H1 (cell line): ENCODE measurements around the gene CIAO2B. TPM values are rescaled to one million over a fixed set of nuclear protein-coding genes. Genes with fewer than 3 reads are reported as not detected.

Source experiments
- HDAC6 ChIP-seq: IDR thresholded peaks from one replicate; pipeline ENCODE4 v1.7.1; 2012; ENCODE audit warnings: low read depth, mild to moderate bottlenecking, inconsistent platforms, low read length, moderate library complexity
- RBBP5 ChIP-seq: IDR thresholded peaks from 2 replicates; pipeline ENCODE4 v1.7.1; 2012; ENCODE audit warnings: low read depth, mild to moderate bottlenecking, inconsistent platforms, low read length, moderate library complexity, borderline replicate concordance
- RNF2 ChIP-seq: fragments of 200-900, 300-1000 bp; sonication (generic); IDR thresholded peaks from 2 replicates; pipeline ENCODE4 v1.7.1; 2016; ENCODE audit warnings: borderline replicate concordance, low read depth, mild to moderate bottlenecking, antibody characterized with exemption, low read length; ENCODE audit not compliant: poor library complexity, severe bottlenecking; ENCODE audit errors: missing control alignments
- SIN3A ChIP-seq, 2 experiments: IDR thresholded peaks in 1 of 2; conservative IDR thresholded peaks in 1 of 2; 2 replicates each; pipeline ENCODE4 v1.6.1; 2011 to 2012; ENCODE audit warnings: low read length in 2 of 2, improper control_type of control experiment in 1 of 2, low read depth in 1 of 2, mild to moderate bottlenecking in 1 of 2
- TAF7 ChIP-seq: optimal IDR thresholded peaks from 2 replicates; pipeline ENCODE3; 2011; ENCODE audit warnings: low read depth, mild to moderate bottlenecking, inconsistent platforms, low read length, moderate library complexity, borderline replicate concordance
- polyA plus RNA-seq, 7 experiments: library from polyadenylated mRNA; depleted of rRNA in 3 of 7; stranded (reverse) in 5 of 7; unstranded in 2 of 7; fragments of >200 nt in 5 of 7; fragments of 200-250 nt in 2 of 7; gene quantifications; 1 replicate in 5 of 7; 2 replicates in 1 of 7; 4 replicates in 1 of 7; pipeline versions ENCODE4 v1.2.1 to v1.2.3, GENCODE V29; 2011 to 2013; ENCODE audit warnings: missing spikeins in 2 of 7, mixed read lengths in 2 of 7
- total RNA-seq: library from RNA; stranded (reverse); fragmentation: NEBNext Ultra II Directional; extraction: Animal tissue kit (Norgen Biotek cat#: 25700); gene quantifications from 2 replicates; pipeline ENCODE4 v1.2.1, GENCODE V29; 2021
- TF ChIP-seq, protein P1 (sequence below): fragments of 300-600 bp; sonication (generic); IDR thresholded peaks from 2 replicates; pipeline ENCODE4 v1.7.1; 2012; ENCODE audit warnings: low read length, moderate library complexity, mild to moderate bottlenecking, inconsistent platforms; ENCODE audit not compliant: insufficient replicate concordance

CIAO2B gene
- total and polyA plus RNA-seq, 2 of the 8 experiments (the other 6 are each of a cell fraction or from before 2014, with no cell fraction given): 65.6 to 248 TPM

- no peak for TF ChIP-seq HDAC6
- no peak for TF ChIP-seq RBBP5
- TF ChIP-seq, protein P1, sequence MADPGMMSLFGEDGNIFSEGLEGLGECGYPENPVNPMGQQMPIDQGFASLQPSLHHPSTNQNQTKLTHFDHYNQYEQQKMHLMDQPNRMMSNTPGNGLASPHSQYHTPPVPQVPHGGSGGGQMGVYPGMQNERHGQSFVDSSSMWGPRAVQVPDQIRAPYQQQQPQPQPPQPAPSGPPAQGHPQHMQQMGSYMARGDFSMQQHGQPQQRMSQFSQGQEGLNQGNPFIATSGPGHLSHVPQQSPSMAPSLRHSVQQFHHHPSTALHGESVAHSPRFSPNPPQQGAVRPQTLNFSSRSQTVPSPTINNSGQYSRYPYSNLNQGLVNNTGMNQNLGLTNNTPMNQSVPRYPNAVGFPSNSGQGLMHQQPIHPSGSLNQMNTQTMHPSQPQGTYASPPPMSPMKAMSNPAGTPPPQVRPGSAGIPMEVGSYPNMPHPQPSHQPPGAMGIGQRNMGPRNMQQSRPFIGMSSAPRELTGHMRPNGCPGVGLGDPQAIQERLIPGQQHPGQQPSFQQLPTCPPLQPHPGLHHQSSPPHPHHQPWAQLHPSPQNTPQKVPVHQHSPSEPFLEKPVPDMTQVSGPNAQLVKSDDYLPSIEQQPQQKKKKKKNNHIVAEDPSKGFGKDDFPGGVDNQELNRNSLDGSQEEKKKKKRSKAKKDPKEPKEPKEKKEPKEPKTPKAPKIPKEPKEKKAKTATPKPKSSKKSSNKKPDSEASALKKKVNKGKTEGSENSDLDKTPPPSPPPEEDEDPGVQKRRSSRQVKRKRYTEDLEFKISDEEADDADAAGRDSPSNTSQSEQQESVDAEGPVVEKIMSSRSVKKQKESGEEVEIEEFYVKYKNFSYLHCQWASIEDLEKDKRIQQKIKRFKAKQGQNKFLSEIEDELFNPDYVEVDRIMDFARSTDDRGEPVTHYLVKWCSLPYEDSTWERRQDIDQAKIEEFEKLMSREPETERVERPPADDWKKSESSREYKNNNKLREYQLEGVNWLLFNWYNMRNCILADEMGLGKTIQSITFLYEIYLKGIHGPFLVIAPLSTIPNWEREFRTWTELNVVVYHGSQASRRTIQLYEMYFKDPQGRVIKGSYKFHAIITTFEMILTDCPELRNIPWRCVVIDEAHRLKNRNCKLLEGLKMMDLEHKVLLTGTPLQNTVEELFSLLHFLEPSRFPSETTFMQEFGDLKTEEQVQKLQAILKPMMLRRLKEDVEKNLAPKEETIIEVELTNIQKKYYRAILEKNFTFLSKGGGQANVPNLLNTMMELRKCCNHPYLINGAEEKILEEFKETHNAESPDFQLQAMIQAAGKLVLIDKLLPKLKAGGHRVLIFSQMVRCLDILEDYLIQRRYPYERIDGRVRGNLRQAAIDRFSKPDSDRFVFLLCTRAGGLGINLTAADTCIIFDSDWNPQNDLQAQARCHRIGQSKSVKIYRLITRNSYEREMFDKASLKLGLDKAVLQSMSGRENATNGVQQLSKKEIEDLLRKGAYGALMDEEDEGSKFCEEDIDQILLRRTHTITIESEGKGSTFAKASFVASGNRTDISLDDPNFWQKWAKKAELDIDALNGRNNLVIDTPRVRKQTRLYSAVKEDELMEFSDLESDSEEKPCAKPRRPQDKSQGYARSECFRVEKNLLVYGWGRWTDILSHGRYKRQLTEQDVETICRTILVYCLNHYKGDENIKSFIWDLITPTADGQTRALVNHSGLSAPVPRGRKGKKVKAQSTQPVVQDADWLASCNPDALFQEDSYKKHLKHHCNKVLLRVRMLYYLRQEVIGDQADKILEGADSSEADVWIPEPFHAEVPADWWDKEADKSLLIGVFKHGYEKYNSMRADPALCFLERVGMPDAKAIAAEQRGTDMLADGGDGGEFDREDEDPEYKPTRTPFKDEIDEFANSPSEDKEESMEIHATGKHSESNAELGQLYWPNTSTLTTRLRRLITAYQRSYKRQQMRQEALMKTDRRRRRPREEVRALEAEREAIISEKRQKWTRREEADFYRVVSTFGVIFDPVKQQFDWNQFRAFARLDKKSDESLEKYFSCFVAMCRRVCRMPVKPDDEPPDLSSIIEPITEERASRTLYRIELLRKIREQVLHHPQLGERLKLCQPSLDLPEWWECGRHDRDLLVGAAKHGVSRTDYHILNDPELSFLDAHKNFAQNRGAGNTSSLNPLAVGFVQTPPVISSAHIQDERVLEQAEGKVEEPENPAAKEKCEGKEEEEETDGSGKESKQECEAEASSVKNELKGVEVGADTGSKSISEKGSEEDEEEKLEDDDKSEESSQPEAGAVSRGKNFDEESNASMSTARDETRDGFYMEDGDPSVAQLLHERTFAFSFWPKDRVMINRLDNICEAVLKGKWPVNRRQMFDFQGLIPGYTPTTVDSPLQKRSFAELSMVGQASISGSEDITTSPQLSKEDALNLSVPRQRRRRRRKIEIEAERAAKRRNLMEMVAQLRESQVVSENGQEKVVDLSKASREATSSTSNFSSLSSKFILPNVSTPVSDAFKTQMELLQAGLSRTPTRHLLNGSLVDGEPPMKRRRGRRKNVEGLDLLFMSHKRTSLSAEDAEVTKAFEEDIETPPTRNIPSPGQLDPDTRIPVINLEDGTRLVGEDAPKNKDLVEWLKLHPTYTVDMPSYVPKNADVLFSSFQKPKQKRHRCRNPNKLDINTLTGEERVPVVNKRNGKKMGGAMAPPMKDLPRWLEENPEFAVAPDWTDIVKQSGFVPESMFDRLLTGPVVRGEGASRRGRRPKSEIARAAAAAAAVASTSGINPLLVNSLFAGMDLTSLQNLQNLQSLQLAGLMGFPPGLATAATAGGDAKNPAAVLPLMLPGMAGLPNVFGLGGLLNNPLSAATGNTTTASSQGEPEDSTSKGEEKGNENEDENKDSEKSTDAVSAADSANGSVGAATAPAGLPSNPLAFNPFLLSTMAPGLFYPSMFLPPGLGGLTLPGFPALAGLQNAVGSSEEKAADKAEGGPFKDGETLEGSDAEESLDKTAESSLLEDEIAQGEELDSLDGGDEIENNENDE: no peak
- TF ChIP-seq TAF7: no peak
- TF ChIP-seq SIN3A (conservative IDR thresholded peaks at IDR 0.05 in 1 of 2, IDR thresholded peaks at IDR 0.05 in 1 of 2; ENCODE audit: low read depth in 1 of 2, low read length in 2 of 2): no peak
- no peak for TF ChIP-seq RNF2
Observed at GRCh38 chr16:66923866-66924265, 10.3 kb downstream of the CIAO2B start (continued).
